GM12874 (cell line): ENCODE data around the gene EEF2K.

Experiments
- CTCF ChIP-seq: IDR thresholded peaks from 2 replicates; pipeline ENCODE4 v1.5.1; 2011; ENCODE audit warnings: low read depth, mild to moderate bottlenecking, control low read depth, low read length, moderate library complexity; ENCODE audit not compliant: insufficient read depth

Gene EEF2K

GRCh38 chr16:22333457-22333994 is 127.4 kb downstream of the EEF2K start:
- TF ChIP-seq CTCF = no peak

GRCh38 chr16:22335668-22336246 is 129.7 kb downstream of the EEF2K start:
- no peak for TF ChIP-seq CTCF

- no peak for TF ChIP-seq CTCF
Observed at GRCh38 chr16:22336581-22336980, 130.5 kb downstream of the EEF2K start.

- TF ChIP-seq CTCF = no peak
Observed at GRCh38 chr16:22337045-22337444, 131.0 kb downstream of the EEF2K start.

- no peak for TF ChIP-seq CTCF
Observed at GRCh38 chr16:22337849-22338635, 132.0 kb downstream of the EEF2K start.
